ENCODE measurements around the gene CTF1.

Gene CTF1

GRCh38 chr16:30921748-30922419 lies 25.5 kb downstream of the CTF1 start:
- no peaks in the 10 kb centered on the region for H3K36me3 ChIP-seq (ENCODE audit: insufficient read depth, low read length)
- peaks cover 24% of the 10 kb centered on the region for H3K4me1 ChIP-seq (ENCODE audit: insufficient read depth, low read length, poor library complexity, severe bottlenecking)
- H3F3A ChIP-seq (ENCODE audit: low read depth) = no peaks in the 10 kb centered on the region
- H3K79me2 ChIP-seq (ENCODE audit: insufficient read depth, low read length) = peaks cover 35% of the 10 kb centered on the region
- no peaks in the 10 kb centered on the region for H3K9me2 ChIP-seq (replicated peaks; ENCODE audit: low read depth, low read length)
- H4K20me1 ChIP-seq (ENCODE audit: insufficient read depth, low read length, poor library complexity, severe bottlenecking) = peaks cover 14% of the 10 kb centered on the region
- peak overlapping the region; percentile 81 for H2AFZ ChIP-seq (ENCODE audit: low read length)
- TF ChIP-seq CTCF (conservative IDR thresholded peaks at IDR 0.05; ENCODE audit: low read length) = peak; percentile 92
- no peak for TF ChIP-seq EZH2phosphoT487 (IDR thresholded peaks at IDR 0.05; ENCODE audit: borderline replicate concordance)
- peak overlapping the region; percentile 73 for H3K9ac ChIP-seq (ENCODE audit: low read depth, low read length, poor library complexity, severe bottlenecking)
- peaks cover 5% of the 10 kb centered on the region for H3K27me3 ChIP-seq (ENCODE audit: insufficient read depth, low read length, poor library complexity, severe bottlenecking)
- no peaks in the 10 kb centered on the region for H3K9me3 ChIP-seq (ENCODE audit: insufficient read depth, low read depth, low read length)
- peak overlapping the region; percentile 82 for H3K4me3 ChIP-seq (ENCODE audit: low read length, poor library complexity, severe bottlenecking)
- peak overlapping the region; percentile 82 for H3K4me2 ChIP-seq (ENCODE audit: low read depth, low read length, poor library complexity, severe bottlenecking)

DNA sequence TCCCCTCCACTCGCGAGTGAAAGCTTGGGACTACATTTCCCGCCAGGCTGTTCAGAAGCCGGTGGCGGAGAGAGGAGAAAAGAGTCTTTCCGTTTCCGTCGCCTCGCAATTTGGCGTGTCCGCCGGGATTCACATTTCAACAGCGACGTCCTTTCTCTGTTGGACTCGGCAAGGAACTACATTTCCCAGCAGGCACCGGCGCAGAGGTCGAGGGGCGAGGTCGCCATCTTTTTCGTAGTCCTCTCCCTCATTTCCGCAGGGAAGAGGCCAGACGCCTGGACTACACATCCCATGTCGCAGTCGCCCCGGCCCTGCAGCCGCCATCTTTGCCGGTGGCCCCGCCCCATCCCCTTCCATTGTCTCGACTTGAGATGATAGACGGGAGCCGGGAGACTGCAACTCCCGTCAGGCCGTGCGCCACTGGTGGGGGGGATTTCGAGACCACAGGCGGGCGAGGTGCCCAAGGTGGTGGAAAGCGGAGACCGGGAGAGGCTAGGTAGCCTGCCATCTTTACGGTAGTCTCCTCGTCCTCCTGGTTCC lies 26.1 kb downstream of the CTF1 start:
- no peaks in the 10 kb centered on the region for H3K9me3 ChIP-seq (ENCODE audit: insufficient read depth, low read depth, low read length)

DNA sequence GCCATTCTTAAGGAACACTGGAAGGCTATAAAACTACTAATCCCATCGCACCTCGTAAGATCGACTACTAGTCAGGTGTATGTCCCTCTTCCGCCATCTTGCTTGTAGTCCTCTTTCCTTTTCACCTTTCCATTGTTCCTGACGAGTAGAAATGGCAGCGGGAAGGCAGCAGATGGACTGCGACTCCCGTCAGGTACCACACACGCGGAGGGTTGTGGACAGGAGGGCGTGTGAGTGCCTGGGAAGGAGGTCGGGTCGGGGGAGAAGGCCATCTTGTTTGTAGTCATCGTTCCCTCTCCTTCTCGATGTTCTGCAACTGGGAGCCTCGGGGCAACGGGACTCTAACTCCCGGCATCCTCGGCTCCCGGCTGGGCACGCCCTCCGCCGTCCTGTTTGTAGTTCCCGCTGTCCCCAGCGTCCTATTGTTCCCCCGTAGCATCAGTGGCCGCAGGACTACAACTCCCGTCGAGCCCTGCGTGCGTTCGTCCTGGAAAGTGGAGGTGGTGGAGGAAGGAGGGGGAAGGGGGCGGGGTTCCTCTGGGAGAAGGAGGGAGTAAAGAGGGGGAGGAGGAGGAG lies 26.6 kb downstream of the CTF1 start:
- Histone ChIP-seq H2AFZ (ENCODE audit: low read length) (peak overlapping the region; percentile 90), H3F3A (ENCODE audit: low read depth) (no peaks in the 10 kb centered on the region), H3K9me2 (replicated peaks; ENCODE audit: low read depth, low read length) (no peaks in the 10 kb centered on the region), H3K27me3 (ENCODE audit: insufficient read depth, low read length, poor library complexity, severe bottlenecking) (no peaks in the 10 kb centered on the region), H3K9me3 (ENCODE audit: insufficient read depth, low read depth, low read length) (no peaks in the 10 kb centered on the region), H3K9ac (ENCODE audit: low read depth, low read length, poor library complexity, severe bottlenecking) (peak overlapping the region; percentile 83), H3K79me2 (ENCODE audit: insufficient read depth, low read length) (peaks cover 40% of the 10 kb centered on the region), H3K36me3 (ENCODE audit: insufficient read depth, low read length) (no peaks in the 10 kb centered on the region), H3K4me1 (ENCODE audit: insufficient read depth, low read length, poor library complexity, severe bottlenecking) (peaks cover 29% of the 10 kb centered on the region), H3K4me2 (ENCODE audit: low read depth, low read length, poor library complexity, severe bottlenecking) (peak overlapping the region; percentile 100), H4K20me1 (ENCODE audit: insufficient read depth, low read length, poor library complexity, severe bottlenecking) (peaks cover 14% of the 10 kb centered on the region), H3K4me3 (ENCODE audit: low read length, poor library complexity, severe bottlenecking) (peak overlapping the region; percentile 82)
- no peak for TF ChIP-seq CTCF (conservative IDR thresholded peaks at IDR 0.05; ENCODE audit: low read length)
- TF ChIP-seq EZH2phosphoT487 (IDR thresholded peaks at IDR 0.05; ENCODE audit: borderline replicate concordance) = no peak

More for the DNA sequence above, 26.1 kb downstream of the CTF1 start:
- peak overlapping the region; percentile 83 for H3K9ac ChIP-seq (ENCODE audit: low read depth, low read length, poor library complexity, severe bottlenecking)
- H3K4me3 ChIP-seq (ENCODE audit: low read length, poor library complexity, severe bottlenecking) = peak overlapping the region; percentile 82
- H3K79me2 ChIP-seq (ENCODE audit: insufficient read depth, low read length) = peaks cover 40% of the 10 kb centered on the region
- H3F3A ChIP-seq (ENCODE audit: low read depth) = no peaks in the 10 kb centered on the region
- no peak for TF ChIP-seq CTCF (conservative IDR thresholded peaks at IDR 0.05; ENCODE audit: low read length)
- no peak for TF ChIP-seq EZH2phosphoT487 (IDR thresholded peaks at IDR 0.05; ENCODE audit: borderline replicate concordance)
- peaks cover 28% of the 10 kb centered on the region for H3K4me1 ChIP-seq (ENCODE audit: insufficient read depth, low read length, poor library complexity, severe bottlenecking)
- H2AFZ ChIP-seq (ENCODE audit: low read length) = peak overlapping the region; percentile 90
- H3K9me2 ChIP-seq (replicated peaks; ENCODE audit: low read depth, low read length) = no peaks in the 10 kb centered on the region
- peaks cover 3% of the 10 kb centered on the region for H3K27me3 ChIP-seq (ENCODE audit: insufficient read depth, low read length, poor library complexity, severe bottlenecking)
- H4K20me1 ChIP-seq (ENCODE audit: insufficient read depth, low read length, poor library complexity, severe bottlenecking) = peaks cover 14% of the 10 kb centered on the region
- no peaks in the 10 kb centered on the region for H3K36me3 ChIP-seq (ENCODE audit: insufficient read depth, low read length)
- H3K4me2 ChIP-seq (ENCODE audit: low read depth, low read length, poor library complexity, severe bottlenecking) = peak overlapping the region; percentile 82

Measured in Loucy (cell line).